HEK293 (cell line): Measurements from ENCODE around the gene TCEAL6.
"Not testable (repeated sequence)": the region's sequence is repeated elsewhere in the genome, so short reads cannot be mapped to it uniquely, and the experiment has no call there.

ENCODE experiments used
- CTCF ChIA-PET: fragments of 350-600 bp; formaldehyde crosslinking; extraction: SDS; loops from one replicate; lab custom pipeline; 2021; ENCODE audit warnings: antibody characterized with exemption; lab: Yijun Ruan, JAX
- POLR2A ChIA-PET: fragments of 300-600 bp; formaldehyde crosslinking; extraction: SDS; loops from one replicate; lab custom pipeline; 2020; ENCODE audit warnings: antibody characterized with exemption, inconsistent platforms; lab: Yijun Ruan, JAX
- H3K27ac ChIP-seq: fragments of 200-500 bp; sonication (Bioruptor generic); 2 replicates; pipeline ENCODE4 v1.5.1; 2014; ENCODE audit warnings: low read depth, low read length, control low read depth, inconsistent platforms; ENCODE audit errors: extremely low read depth
- H3K36me3 ChIP-seq, 2 experiments: fragments of 200-500 bp in 1 of 2; sonication (Bioruptor generic) in 1 of 2; 1 replicate in 1 of 2; 2 replicates in 1 of 2; pipeline ENCODE4 v1.5.1; 2014 to 2017; ENCODE audit warnings: inconsistent platforms in 2 of 2, low read length in 2 of 2; ENCODE audit not compliant: control insufficient read depth in 2 of 2, insufficient read depth in 1 of 2
- H3K4me1 ChIP-seq: fragments of 200-500 bp; sonication (Bioruptor generic); 2 replicates; pipeline ENCODE4 v1.5.1; 2014; ENCODE audit warnings: mild to moderate bottlenecking, low read length, inconsistent platforms; ENCODE audit not compliant: control insufficient read depth, insufficient read depth
- H3K4me3 ChIP-seq: 2 replicates; pipeline ENCODE4 v1.5.1; 2011; ENCODE audit warnings: low read depth, mild to moderate bottlenecking, control low read depth, low read length, moderate library complexity
- H3K9me3 ChIP-seq: fragments of 200-500 bp; sonication (Bioruptor generic); 2 replicates; pipeline ENCODE4 v1.5.1; 2014; ENCODE audit warnings: low read depth, low read length, inconsistent platforms; ENCODE audit not compliant: control insufficient read depth, insufficient read depth
- BCL11A ChIP-seq: fragments of 450-650 bp; formaldehyde crosslinking; IDR thresholded peaks from 2 replicates; pipeline ENCODE4 v1.5.1; 2016; ENCODE audit warnings: low read depth, missing biosample characterization, missing genetic modification characterization
- GFI1B ChIP-seq: fragments of 450-650 bp; formaldehyde crosslinking; IDR thresholded peaks from 2 replicates; pipeline ENCODE4 v1.5.1; 2016; ENCODE audit warnings: missing biosample characterization, missing genetic modification characterization
- HOXC10 ChIP-seq: sonication (generic); formaldehyde crosslinking; IDR thresholded peaks from 2 replicates; pipeline ENCODE4 v1.8.1; 2023; ENCODE audit warnings: mild to moderate bottlenecking, missing genetic modification reagents
- KLF10 ChIP-seq: fragments of 450-650 bp; IDR thresholded peaks from 2 replicates; pipeline ENCODE4 v1.5.1; 2018; ENCODE audit warnings: missing biosample characterization, mild to moderate bottlenecking, missing genetic modification characterization
- PRDM1 ChIP-seq: fragments of 450-650 bp; formaldehyde crosslinking; IDR thresholded peaks from 2 replicates; pipeline ENCODE4; 2016; ENCODE audit warnings: missing biosample characterization, missing genetic modification characterization
- REPIN1 ChIP-seq: fragments of 450-650 bp; formaldehyde crosslinking; IDR thresholded peaks from 2 replicates; pipeline ENCODE4 v1.5.1; 2017; ENCODE audit warnings: missing biosample characterization, missing genetic modification characterization, low read depth
- ZNF10 ChIP-seq: fragments of 450-650 bp; formaldehyde crosslinking; IDR thresholded peaks from 2 replicates; pipeline ENCODE4 v1.5.1; 2017; ENCODE audit warnings: missing biosample characterization, missing genetic modification characterization
- ZNF433 ChIP-seq: fragments of 450-650 bp; formaldehyde crosslinking; IDR thresholded peaks from 2 replicates; pipeline ENCODE4 v1.5.1; 2016; ENCODE audit warnings: missing biosample characterization, missing genetic modification characterization, low read depth
- ZNF561 ChIP-seq: fragments of 450-650 bp; IDR thresholded peaks from 2 replicates; pipeline ENCODE4 v1.5.1; 2018; ENCODE audit warnings: missing biosample characterization, missing genetic modification characterization, borderline replicate concordance
- ZNF654 ChIP-seq: fragments of 450-650 bp; formaldehyde crosslinking; IDR thresholded peaks from 2 replicates; pipeline ENCODE4 v1.5.1; 2016; ENCODE audit warnings: low read depth, missing biosample characterization, missing genetic modification characterization
- TF ChIP-seq, protein P1 (sequence below): fragments of 450-650 bp; formaldehyde crosslinking; IDR thresholded peaks from 2 replicates; pipeline ENCODE4 v1.5.1; 2016; ENCODE audit warnings: missing biosample characterization, missing genetic modification characterization, borderline replicate concordance

The TCEAL6 gene

GRCh38 chrX:102129473-102129872 lies 12.8 kb downstream of the TCEAL6 start:
- TF ChIP-seq ZNF654 (tag by site-specific recombination) (peak; percentile 47), REPIN1 (tag by site-specific recombination) (no peak)
- ChIA-PET CTCF (interaction anchor here (0.6 to 1.5 kb wide), 9 partner anchors 10 to 1410 kb away, joined by 3 to 5 read pairs (median 3); no protein-coding TSS in a partner anchor), POLR2A (no interaction called here)
- no peaks in the 10 kb centered on the region for H3K9me3 ChIP-seq
- H3K27ac ChIP-seq = no peak overlapping the region
- no peaks in the 10 kb centered on the region for H3K36me3 ChIP-seq
- no peak overlapping the region for H3K4me3 ChIP-seq
- H3K4me1 ChIP-seq = no peaks in the 10 kb centered on the region

GRCh38 chrX:102126863-102127262 lies 15.4 kb downstream of the TCEAL6 start:
- Histone ChIP-seq H3K4me1 (no peaks in the 10 kb centered on the region), H3K27ac (no peak overlapping the region), H3K36me3 (no peaks in the 10 kb centered on the region), H3K4me3 (no peak overlapping the region), H3K9me3 (no peaks in the 10 kb centered on the region)
- TF ChIP-seq PRDM1 = peak; percentile 95
- TF ChIP-seq BCL11A (tag by site-specific recombination) = no peak
- CTCF ChIA-PET = no interaction called here
- POLR2A ChIA-PET = no interaction called here

DNA sequence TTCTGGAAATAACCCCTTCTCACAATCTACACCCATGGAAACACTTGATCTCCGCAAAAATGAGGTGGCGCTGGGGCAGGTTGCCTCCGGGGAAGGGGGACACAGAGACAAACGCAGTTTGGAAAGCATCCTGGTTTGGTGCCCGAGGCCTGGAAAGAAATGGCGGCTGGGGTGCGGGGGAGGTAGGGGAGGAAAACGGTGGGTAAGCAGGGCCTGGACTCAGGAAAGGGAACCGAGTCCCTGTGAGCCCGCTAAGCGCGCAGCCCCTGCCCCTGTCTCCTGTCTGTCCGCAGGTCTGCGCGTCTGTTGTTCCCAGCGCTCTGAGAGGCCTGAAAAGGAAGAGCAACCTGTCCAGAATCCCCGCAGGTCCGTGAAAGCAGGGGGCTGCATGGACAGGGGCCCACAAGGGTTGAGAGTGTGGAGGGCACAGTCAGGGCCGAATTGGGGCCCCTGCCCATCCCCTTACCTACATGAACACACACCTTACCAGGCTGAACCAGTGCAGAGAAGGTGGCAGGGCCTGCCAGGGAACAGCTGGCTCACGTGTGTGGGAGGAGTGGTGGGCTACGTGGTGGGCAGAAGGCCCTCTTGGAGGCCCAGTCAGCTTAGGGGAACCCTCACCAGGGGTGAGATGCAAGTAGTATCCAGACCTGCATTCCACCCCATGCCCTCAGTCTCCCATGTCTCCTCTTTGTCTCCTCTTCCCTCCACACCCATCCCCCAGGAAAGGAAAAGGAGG lies 16.0 kb downstream of the TCEAL6 start:
- H3K36me3 ChIP-seq, H3K27ac ChIP-seq, POLR2A ChIA-PET, H3K4me3 ChIP-seq, H3K4me1 ChIP-seq, CTCF ChIA-PET, H3K9me3 ChIP-seq: not testable (repeated sequence)

DNA sequence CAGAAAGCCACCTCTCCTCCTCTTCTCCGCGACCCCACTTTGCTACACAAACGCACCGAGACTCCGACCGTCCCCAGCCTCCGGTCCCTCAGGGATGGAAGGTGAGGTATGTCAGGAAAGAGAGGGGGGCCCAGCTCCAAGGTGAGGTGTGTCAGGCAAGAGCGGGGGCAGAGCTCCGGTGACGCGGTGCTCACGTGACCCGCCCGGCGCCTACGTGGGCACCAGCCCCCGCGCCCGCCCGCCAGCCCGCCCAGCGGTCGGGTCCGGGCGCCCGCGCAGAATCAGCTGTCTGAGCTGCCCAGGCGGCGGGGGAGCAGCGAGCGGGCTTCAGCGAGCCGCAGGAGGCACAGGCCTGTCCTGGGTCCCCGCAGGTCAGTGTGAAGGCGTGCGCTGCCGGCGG lies 16.8 kb downstream of the TCEAL6 start, which contains the start of gene TCEAL2:
Gene TCEAL2 (plus strand): TSS at position 244 of the 400 bp plus-strand sequence. CDS start 1,152 bp downstream, outside the sequence.
- POLR2A ChIA-PET, H3K4me1 ChIP-seq, H3K27ac ChIP-seq, CTCF ChIA-PET, H3K9me3 ChIP-seq, H3K36me3 ChIP-seq: not testable (repeated sequence)
- H3K4me3 ChIP-seq = peak within 1 kb of the TSS; percentile 19; the same call in 1 of the 2 replicates

GRCh38 chrX:102125014-102125413 lies 17.3 kb downstream of the TCEAL6 start:
- H3K27ac ChIP-seq, H3K36me3 ChIP-seq, POLR2A ChIA-PET, H3K4me1 ChIP-seq, CTCF ChIA-PET, H3K9me3 ChIP-seq, H3K4me3 ChIP-seq: not testable (repeated sequence)

GRCh38 chrX:102115748-102116147 lies 26.5 kb downstream of the TCEAL6 start:
- Histone ChIP-seq H3K27ac (no peak overlapping the region), H3K4me3 (no peak overlapping the region), H3K36me3 (no peaks in the 10 kb centered on the region), H3K9me3 (no peaks in the 10 kb centered on the region; the same call in none of the 2 replicates), H3K4me1 (no peaks in the 10 kb centered on the region)
- ChIA-PET CTCF (no interaction called here), POLR2A (no interaction called here)
- no peak for TF ChIP-seq ZNF561 (tag by site-specific recombination)
- TF ChIP-seq ZNF433 (tag by site-specific recombination) = no peak

DNA sequence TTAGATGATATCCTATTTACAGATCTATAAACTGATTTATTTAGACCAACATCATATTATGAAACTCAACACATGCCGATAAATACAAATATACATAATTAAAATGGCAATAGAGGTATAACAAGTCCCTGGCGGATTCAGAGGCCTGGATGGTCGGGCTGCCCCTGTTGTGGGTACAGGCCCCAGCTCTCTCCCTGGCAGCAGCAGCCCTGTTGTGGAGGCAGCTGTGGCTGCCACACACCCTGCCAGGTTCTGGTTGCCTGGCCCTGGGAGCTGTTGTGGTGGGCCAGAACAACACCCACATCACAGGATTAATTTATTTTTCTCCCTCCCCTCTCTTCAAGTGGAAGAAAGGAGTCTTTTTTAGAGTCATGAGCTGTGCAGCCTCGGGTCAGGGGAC lies 28.9 kb downstream of the TCEAL6 start:
- H3K9me3 ChIP-seq = no peaks in the 10 kb centered on the region; the same call in none of the 2 replicates
- no peak overlapping the region for H3K27ac ChIP-seq
- H3K4me3 ChIP-seq = no peak overlapping the region
- TF ChIP-seq GFI1B = no peak
- no peak for TF ChIP-seq KLF10 (tag by site-specific recombination)
- TF ChIP-seq, protein P1, sequence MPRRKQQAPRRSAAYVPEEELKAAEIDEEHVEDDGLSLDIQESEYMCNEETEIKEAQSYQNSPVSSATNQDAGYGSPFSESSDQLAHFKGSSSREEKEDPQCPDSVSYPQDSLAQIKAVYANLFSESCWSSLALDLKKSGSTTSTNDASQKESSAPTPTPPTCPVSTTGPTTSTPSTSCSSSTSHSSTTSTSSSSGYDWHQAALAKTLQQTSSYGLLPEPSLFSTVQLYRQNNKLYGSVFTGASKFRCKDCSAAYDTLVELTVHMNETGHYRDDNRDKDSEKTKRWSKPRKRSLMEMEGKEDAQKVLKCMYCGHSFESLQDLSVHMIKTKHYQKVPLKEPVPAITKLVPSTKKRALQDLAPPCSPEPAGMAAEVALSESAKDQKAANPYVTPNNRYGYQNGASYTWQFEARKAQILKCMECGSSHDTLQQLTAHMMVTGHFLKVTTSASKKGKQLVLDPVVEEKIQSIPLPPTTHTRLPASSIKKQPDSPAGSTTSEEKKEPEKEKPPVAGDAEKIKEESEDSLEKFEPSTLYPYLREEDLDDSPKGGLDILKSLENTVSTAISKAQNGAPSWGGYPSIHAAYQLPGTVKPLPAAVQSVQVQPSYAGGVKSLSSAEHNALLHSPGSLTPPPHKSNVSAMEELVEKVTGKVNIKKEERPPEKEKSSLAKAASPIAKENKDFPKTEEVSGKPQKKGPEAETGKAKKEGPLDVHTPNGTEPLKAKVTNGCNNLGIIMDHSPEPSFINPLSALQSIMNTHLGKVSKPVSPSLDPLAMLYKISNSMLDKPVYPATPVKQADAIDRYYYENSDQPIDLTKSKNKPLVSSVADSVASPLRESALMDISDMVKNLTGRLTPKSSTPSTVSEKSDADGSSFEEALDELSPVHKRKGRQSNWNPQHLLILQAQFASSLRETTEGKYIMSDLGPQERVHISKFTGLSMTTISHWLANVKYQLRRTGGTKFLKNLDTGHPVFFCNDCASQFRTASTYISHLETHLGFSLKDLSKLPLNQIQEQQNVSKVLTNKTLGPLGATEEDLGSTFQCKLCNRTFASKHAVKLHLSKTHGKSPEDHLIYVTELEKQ (tag by site-specific recombination) = no peak
- TF ChIP-seq HOXC10 = no peak
- TF ChIP-seq ZNF10 = no peak
- TF ChIP-seq, all 188 proteins: peak for 0
- H3K36me3 ChIP-seq = no peaks in the 10 kb centered on the region
- H3K4me1 ChIP-seq = no peaks in the 10 kb centered on the region
- ChIA-PET CTCF (interaction anchor here (1.1 kb wide), 1 partner anchor 16 kb away, joined by 3 read pairs; no protein-coding TSS in a partner anchor), POLR2A (no interaction called here)
